T follicular helper cell (primary cell): ENCODE data around the gene THSD7A.

Experiments used
- DNase-seq: peaks from one replicate; pipeline ENCODE4 v3.0.0-alpha.2; 2020; ENCODE audit warnings: low read depth

Gene THSD7A

GRCh38 chr7:11517853-11518252 is 314.1 kb downstream of the THSD7A start:
- no peak for DNase-seq

DNA sequence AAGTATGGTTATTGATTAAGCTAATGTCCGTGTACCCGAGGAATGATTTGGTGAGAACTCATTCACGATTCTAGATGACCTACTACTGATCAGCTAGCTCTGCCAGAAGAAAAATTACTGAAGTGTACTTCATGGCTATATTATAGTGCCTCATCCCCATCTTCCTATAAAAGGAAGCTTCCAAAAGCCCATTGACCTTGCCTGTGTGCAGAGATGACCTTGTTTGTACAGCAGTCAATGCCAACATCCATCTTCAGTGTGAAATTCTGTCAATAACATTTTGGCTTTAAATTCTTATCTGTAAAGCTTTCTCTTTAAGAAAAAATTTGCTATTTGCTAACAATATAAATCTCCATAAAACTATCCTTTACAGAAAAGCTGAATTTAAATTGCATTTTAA is 315.7 kb downstream of the THSD7A start:
- DNase-seq: no peak

DNA sequence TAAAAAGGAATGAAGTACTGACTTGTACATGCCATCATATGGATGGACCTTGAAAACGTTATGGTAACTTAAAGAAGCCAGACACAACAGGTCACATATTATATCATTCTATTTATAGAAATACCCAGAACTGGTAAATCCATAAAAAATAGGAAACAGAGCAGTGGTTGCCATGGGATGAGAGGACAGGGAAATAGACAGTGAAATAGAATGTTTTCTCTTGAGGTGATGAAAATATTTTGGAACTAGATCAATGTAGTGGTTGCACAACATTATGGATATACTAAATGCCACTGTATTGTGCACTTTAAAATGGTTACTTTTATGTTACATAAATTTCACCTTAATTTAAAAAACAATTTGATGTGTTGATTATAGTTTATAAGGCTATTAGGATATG is 318.5 kb downstream of the THSD7A start:
- no peak for DNase-seq

GRCh38 chr7:11507929-11508328 is 324.1 kb downstream of the THSD7A start:
- DNase-seq: no peak

DNA sequence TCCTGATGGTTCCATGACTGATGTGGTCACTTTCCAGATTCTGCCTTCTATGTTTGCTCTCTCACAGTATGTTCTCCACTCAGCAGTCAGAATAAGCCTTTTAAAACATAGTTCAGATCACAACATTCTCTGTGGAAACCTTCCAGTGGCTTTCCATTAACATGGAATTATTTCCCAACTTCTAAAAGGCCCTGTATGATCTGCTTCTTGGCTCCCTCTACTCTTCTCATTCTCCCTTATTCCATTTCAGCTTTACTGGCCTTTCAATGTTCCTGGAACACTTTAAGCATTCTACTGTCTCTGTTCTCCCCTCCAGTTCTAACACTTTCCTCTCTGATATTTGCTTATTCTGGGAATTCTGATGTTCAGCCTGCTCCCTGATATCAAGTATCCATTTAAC is 325.6 kb downstream of the THSD7A start:
- no peak for DNase-seq

GRCh38 chr7:11505471-11505985 is 326.5 kb downstream of the THSD7A start:
- DNase-seq: no peak

GRCh38 chr7:11492307-11492706 is 339.7 kb downstream of the THSD7A start:
- no peak for DNase-seq

- DNase-seq: no peak
Measured at GRCh38 chr7:11491811-11492210, 340.2 kb downstream of the THSD7A start.

DNA sequence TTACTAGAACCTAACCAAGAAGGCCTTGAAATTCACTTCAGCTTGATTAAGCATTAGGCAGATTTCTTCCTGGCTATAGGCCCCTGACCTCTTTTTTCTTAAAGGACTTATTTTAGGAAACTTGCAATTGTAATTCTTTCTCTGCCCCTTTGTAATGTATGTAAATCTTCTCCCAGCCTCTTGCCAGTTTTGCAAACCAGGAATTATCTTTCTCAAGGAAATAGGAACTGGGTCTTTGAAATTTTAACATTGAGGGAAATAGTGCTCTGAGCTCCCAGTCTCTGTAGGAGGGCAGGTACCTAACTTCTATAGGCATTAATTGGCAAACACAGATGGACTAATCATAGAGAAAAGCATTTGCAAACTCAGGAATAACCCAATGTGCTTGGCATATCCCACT is 342.7 kb downstream of the THSD7A start:
- no peak for DNase-seq

- DNase-seq: no peak
Measured at GRCh38 chr7:11486271-11486670, 345.7 kb downstream of the THSD7A start.

GRCh38 chr7:11485636-11486035 is 346.4 kb downstream of the THSD7A start:
- no peak for DNase-seq

DNA sequence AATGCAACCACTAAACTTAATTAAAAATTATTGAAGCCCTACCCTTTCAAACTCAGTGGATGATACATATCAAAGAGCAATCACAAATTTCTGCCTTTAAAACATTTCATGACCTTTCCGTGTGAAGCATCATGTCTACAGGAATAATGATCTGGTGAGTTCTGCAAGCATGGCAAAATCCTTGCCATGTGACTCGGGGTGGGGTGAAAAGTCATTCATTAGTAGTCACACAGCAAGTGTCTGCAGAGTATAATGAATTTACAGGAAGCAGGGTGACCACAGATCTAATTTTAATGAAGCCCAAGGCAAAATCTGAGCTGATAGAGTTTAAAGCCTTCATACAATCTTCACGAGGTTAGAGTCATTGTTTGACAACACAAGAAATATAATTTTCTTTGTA is 351.9 kb downstream of the THSD7A start:
- no peak for DNase-seq

GRCh38 chr7:11478882-11479281 is 353.1 kb downstream of the THSD7A start:
- DNase-seq: no peak

- DNase-seq: no peak
Measured at GRCh38 chr7:11478426-11478825, 353.6 kb downstream of the THSD7A start.

- no peak for DNase-seq
Measured at GRCh38 chr7:11474902-11475585, 357.0 kb downstream of the THSD7A start.

- no peak for DNase-seq
Measured at GRCh38 chr7:11473807-11474424, 358.1 kb downstream of the THSD7A start.

GRCh38 chr7:11473220-11473619 is 358.8 kb downstream of the THSD7A start:
- no peak for DNase-seq

DNA sequence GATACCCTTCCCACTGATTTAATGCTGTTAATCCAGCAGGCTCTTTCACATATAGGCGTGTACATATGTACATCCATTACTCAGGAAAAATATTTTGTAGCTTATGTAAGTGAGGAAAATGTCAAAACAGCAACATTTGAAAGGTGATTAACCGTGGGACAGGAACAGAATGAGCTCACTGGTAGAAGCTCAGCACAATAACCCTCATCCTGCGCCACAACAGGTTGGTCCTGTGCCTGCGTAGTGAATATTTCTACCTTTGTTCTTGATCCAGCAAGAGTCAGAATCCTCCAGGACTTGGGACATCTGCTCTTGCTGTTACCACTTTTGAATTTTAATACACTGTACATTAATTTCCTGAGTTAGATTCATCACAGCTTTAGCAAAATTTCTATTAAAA is 359.4 kb downstream of the THSD7A start:
- no peak for DNase-seq

GRCh38 chr7:11471255-11471654 is 360.7 kb downstream of the THSD7A start:
- DNase-seq: no peak

GRCh38 chr7:11469028-11469745 is 362.8 kb downstream of the THSD7A start:
- DNase-seq: no peak

- DNase-seq: no peak
Measured at GRCh38 chr7:11466517-11467105, 365.4 kb downstream of the THSD7A start.

DNA sequence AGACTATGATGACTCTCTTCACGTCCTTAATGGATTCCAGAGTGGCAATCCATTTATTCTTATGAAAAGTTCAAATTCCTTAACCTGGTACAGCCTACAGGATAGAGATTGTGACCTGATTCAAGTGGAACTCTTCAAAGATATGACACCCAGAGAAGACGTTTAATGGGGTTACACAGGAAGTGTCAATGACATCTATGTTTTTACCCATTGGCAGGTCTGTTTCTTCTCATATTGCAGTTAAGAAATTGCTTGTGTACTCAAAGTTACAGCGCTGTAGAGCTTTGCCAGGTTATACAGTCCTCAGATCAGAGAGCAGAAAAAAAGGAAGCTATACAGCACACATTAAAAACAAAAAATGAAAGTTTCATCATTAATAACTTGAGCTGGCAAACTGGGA is 367.4 kb downstream of the THSD7A start:
- no peak for DNase-seq

GRCh38 chr7:11461946-11462345 is 370.1 kb downstream of the THSD7A start:
- no peak for DNase-seq
